Ammon's horn (tissue), 1 donor: Measurements from ENCODE around the gene ZNF132.
A peak's percentile ranks its signal among the peaks of the same experiment; 100 is the strongest.
"Not testable (repeated sequence)": the region's sequence is repeated elsewhere in the genome, so short reads cannot be mapped to it uniquely, and the experiment has no call there.

Experiments
- DNase-seq: peaks from one replicate; pipeline ENCODE4 v3.0.0-alpha.2; 2016; ENCODE audit warnings: low spot score

Gene ZNF132

DNA sequence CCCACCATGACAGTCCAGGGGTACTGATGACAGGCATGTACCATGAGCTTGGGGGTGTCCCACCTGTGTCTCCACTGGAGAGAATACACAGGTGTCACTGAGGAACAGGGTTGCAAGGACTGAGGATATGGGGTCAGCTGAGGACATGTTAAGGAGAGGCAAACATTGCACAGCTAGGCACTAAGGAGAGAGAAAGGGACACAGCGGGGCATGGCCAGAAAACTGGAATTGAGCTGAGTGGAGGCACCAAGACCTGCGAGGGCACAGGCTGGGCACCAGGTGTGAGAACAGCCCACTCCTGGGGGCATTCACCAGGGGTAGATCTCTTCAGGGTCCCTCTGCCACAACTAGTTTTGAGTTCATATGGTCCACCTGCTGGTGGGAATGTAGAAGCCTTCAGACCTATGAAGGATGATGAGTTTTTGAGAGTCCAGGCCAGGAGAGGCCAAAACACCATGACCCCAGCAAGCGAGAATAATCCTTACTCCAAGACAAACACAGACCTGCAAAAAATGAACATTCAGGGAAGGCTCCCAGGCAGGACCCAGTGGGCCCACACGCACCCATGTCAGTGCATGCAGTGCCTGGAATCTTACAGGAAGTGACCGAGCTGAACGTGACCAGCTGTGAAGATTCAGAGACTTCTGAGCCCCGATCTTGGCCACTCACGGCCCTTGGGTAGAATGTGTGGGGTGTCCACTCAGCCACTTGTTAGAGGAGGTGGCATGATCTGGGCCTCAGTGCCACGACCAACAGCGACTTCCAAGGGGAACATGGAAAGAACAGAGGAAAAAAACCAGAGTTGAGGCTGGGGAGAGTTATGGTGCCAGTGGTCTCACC is 32.9 kb downstream of the ZNF132 start:
- DNase-seq = no peak

DNA sequence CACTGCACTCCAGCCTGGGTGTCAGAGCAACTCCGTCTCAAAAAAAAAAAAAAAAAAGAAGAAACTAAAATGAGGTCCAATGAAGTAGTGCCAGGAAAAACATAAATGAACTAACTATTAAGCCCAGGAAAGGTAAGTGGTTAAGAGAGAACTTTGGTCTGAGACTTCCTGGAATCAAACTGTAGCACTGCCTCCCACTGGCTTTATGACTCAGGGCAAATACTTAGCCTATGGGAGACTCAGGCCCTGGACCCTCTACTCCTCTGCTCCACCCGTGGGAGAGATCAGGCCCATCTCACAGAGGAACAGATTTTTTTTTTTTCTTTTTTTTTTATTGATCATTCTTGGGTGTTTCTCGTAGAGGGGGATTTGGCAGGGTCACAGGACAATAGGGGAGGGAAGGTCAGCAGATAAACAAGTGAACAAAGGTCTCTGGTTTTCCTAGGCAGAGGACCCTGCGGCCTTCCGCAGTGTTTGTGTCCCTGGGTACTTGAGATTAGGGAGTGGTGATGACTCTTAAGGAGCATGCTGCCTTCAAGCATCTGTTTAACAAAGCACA is 36.0 kb downstream of the ZNF132 start:
- not testable (repeated sequence) for DNase-seq

DNA sequence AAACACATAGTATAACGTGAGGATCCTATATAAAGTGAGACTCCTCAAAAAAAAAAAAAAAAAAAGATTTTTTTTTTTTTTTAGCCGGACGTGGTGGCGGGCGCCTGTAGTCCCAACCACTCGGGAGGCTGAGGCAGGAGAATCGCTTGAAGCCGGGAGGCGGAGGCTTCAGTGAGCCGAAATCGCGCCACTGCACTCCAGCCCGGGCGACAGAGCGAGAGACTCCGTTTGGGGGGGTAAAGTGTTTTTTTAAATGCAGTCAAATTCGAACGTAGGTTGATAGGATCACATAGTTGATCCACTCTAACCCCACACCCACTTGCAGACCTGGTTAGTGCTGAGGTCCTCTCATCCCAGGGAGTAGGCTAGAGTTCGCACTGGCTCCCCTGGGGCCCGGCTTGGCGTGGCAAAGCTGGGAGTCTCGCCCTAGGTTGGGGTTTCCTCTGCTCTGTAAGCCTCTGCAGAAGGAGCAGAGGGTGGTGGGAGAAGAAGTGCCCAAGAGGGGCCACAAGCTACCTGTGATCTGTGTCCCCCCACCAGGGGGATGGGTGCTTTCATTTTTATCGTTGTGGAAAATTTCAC is 38.0 kb downstream of the ZNF132 start:
- DNase-seq = no peak

DNA sequence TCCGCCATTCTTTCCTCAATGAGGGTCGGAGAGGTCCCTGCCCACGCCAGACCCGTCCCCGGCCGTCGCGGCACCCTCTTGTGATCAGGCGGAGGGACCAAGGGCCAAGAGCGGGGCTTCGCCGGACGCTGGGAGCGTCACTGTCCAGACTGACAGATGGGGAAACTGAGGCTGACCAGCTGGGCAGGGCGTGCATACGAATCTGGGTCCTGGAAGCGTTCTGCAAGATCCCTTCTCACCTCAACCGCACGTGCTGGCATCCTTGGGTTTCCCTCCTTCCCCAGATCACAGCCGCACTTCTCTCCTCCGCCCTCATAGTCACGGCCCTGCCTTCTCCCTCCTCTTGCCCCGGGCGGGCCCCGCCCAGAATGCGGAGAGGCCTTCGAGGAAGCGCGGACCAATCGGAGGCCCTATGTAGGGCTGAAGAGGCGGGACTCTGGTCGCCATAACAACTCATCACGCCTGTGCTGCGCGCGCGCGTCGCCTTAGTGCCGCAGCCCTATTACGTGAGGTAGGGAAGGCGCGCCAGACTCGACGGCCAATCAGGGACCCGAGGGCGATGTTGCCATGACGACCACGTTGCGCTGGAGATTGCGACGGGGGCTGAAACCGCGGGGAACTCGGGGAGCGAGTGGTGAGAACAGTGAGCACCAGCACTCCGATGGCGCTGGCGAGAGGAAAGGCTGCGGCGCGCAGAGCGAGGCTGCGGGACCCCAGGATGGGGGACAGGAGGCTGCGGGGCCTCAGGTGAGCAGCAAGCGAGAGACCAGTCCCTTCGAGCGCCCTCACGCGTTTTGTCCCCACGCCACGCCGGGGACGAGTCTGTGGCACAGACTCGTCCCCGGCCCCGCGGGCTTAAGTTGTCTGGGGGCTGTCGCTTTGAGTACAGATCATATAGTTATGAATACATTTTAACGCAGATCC is 38.8 kb downstream of the ZNF132 start:
- DNase-seq = peak; percentile 100

DNA sequence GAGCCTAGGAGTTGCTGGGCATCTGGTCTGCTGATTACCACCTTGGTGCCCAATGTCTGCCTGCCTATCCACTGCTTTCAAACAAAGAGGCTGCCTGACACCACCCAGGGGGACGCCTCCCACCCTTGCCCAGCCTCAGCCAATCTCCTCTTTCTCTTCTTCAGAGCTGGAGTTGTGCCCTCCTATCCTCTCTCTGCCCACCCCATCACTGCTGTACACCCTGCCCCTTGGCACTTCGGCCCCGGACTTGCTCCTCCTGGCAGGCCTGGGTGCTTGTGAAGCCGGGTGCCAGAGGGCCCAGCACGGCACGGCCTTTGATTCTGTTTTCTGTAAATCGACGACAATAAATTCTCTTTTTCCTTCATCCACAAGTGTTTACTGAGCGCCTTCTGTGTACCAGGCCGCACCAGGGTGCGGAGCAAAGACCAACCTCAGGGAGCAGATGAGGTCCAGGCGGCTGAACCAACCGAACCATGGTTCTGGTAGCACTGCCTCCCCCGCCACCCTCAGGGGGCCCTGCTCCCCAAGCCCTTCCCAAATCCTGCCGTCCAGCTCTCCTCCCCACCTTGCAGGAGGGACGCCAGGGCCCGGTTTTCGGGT is 39.5 kb downstream of the ZNF132 start:
- DNase-seq = peak; percentile 78

DNA sequence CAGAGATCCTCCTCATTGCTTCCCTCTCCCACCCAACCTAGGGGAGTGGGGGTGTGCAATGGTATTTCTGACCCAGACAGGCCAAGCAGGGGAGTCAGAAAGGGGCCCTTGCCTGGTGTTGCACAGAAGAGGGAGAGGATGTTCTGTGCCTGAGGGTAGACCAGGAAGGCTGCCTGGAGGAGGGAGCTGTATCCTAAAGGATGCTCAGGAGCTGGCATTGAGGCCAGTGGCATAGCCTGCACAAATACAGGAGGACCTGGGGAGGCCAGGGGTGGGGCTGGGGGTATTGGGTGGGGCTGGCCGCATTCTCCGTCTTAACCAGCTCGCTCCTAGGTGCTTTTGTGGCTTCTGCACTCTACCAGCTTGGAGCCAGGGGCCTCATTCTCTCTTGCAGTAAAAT is 40.0 kb downstream of the ZNF132 start:
- DNase-seq = no peak

DNA sequence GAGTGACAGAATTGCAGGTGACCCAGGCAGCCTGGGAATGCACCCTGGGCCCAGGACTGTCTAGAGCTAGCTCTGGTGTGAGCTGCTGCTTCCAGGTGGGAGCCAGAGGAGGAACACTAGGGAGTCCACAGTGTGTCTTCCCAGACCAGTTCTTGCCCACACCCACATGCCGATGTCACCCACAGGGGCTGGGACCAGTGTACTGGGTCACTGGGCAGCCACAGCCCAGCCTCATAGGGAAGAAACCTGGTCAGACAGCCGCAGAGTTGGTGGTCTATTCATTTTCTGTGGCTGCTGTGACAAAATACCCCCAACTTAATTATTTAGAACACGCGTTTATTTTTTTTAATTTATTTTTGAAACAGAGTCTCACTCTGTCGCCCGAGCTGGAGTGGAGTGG is 41.4 kb downstream of the ZNF132 start:
- DNase-seq = no peak

DNA sequence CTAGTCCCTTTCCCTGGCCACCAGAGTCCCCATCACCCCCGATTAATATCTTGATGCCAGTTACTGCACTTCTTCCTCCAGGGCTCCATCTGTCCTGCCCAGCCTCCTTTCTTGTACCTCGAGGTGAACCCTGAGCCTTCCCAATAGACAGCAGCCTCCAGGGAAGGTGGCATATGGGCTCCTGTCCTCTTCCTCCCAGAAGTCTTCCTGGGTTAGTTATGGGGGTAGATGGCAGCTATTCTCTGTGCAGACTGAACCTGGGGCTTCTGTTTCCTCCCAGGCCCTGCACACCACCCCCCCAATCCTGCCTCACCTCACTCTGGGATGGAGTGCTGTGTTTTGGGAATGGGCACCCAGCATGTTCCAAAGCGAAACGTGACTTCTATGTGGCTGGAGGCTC is 41.9 kb downstream of the ZNF132 start:
- DNase-seq = no peak

DNA sequence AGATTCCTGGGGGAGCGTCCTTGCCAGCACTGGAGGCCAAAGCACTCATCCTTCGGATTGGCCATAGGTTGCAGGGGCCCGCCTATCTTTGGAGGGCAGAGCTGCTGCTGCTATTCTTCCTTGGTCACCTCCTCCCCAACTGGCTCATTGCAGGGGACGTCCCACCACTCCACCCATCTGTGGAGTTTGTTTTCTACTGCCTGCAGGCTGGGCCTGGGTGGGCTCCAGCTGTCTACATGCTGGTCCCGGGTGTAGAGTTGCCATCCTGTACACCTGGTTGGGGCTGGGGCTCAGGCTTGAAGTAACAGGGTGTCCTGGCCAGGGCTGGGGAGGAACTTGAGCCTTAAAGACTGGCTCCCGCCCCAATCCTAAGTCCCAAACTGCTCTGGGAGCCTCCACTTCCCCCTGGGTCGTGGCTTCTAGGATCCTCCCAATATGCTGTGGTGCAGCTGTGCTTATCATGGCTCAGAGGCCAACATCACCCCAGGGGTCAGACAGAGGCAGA is 42.4 kb downstream of the ZNF132 start:
- no peak for DNase-seq

DNA sequence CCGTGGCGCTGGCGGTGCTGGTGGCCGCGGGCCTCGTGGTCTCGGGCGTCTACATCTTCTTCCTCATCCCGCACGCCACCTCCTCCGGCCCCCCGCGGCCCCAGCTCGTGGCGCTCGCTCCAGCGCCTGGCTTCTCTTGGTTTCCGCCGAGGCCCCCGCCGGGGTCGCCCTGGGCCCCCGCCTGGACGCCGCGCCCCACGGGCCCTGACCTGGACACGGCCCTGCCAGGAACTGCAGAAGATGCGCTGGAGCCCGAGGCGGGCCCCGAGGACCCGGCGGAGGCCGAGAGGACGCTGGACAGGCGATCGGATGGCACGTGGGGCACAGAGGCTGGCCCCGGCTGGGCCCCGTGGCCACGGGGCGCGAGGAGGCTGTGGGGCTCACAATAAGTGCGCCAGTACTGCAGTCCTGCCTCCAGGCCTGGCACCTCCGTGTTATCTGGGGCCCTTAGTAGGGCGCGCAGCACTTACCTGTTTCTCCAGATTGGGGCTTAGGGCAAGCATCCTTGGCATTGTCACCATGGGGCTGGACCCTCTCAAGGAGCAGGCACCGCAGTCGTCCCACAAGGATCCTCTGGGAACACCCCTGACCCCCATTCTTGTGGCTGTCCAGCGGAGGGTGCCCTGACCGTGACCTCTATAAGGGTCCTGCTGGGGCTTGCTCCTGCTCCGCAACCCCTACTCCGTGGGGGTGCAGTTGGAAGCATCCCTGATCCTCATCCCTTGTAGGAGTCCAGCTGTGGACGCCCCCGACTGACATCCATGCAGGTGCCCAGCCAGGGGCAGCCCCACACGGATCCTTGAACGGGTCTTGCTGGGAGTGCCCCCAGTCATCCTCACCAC is 43.0 kb downstream of the ZNF132 start:
- DNase-seq = no peak

DNA sequence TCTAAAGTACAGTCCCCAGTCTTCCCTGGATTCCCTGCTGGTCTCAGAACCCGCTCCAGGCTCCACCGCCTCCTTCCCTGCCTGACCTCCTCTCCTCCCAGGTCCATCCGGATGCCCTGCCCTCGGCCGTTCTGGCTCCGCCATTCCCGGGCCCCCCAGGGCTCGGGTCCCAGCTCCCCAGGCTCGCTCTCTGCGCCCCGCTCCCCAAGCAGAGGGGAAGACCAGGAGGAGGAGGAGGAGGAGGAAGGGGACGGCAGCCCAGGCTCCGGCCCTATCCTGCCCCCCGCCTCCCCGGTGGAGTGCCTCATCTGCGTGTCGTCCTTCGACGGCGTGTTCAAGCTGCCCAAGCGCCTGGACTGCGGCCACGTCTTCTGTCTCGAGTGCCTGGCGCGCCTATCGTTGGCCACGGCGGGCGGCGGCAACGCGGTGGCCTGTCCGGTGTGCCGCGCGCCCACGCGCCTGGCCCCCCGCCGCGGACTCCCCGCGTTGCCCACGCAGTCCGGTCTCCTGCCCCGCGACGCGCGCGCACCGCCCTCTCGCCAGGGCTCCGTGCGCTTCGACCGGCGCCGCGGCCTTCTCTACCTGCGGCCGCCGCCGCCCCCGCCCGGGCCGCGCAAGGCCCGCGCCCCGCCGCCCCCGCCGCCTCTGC is 43.9 kb downstream of the ZNF132 start:
- no peak for DNase-seq

DNA sequence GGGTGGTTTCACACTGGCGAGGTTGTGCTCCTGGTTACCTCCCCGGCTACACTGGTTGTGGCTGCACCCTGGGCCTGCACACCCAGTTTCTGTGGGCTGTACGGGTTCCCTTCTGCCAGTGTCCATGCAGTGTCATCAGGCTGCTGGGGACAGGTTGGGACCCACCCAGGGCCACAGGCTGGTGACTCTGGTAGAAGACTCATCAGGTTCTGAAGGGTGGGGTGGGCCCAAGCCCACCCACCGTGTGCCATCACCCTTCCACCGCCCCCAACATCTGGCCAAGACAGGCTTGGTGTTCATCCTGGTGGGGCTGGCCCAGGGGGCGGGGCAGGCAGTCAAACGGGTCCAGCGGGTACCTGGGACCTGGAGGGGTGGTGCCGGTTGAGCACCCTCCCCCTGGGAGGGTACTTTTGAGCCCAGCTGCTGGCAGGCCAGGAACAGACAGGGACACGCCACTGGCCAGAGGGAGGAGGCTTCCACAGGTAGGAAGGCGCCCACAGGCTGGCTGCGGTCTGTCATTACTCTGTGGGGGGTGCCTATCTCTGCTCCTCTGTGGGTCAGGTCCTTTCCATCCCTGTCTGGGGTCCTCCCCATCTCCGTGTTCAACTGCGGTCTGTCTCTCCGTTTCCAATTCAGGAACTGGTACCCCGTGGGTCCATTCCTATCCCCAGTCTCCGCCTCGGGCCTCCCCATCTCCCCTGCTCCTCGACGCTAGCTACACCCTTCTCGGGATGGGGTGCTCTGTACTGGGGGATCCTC is 44.6 kb downstream of the ZNF132 start, which contains the start of gene RNF225:
Gene RNF225, plus strand, starts transcription at position 437 of the 759 bp plus-strand sequence. CDS start 434 bp downstream, outside the sequence.
- no peak for DNase-seq

DNA sequence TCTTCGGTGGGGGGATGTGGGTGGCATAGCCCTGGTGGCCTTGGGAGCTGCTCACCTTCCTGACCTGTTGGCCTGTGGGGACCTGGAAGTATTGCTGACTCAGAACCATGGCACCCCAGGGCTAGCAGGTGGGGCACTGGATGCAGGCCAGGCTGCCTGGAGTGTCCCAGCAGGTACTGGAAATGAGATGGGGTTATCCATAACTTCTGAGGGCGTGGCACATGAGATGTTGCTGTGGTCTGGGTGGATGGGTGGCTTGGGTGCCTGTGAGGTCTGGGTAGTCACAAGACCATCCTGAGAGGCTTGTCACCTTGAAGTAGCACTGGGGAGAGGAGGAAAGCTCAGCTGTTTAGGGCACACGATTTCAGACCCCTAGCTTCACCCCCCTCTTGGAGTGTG is 45.1 kb downstream of the ZNF132 start:
- no peak for DNase-seq

DNA sequence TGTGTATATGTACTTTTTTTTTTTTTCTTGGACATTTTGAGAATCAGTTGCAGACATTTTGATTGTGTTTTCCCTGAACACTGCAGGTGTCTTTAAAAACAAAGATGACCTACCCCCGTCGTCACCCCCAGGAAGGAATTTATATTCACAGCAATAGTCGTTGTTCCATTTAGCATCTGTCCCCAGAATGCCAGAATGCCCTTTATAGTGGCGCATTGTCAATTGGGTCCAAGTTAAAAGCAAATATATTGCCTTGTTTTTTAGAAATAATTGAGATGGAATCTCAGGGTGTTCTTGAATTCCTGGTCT is 46.3 kb downstream of the ZNF132 start:
- DNase-seq = no peak

DNA sequence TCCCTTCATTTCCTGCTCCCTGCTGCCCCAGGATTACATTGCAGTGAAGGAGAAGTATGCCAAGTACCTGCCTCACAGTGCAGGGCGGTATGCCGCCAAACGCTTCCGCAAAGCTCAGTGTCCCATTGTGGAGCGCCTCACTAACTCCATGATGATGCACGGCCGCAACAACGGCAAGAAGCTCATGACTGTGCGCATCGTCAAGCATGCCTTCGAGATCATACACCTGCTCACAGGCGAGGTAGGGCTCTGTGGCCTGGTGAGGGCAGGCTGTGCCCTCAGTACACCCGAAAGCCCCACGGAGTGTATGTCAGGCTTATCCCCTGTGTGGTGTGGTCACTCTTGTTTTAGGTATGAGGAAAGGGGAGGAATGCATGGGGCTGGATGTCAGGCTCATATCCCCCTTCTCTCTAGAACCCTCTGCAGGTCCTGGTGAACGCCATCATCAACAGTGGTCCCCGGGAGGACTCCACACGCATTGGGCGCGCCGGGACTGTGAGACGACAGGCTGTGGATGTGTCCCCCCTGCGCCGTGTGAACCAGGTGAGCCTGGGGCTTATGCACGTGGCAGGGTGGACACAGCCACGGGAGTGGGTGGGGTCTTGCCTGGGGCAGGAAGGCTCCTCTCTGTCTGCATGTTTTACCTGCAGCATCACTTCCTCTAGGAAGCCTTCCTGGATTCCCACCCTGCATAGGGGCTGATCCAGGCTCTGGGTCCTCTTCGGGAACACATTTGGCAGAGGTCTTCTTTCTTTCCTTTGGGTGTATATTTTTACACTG is 46.8 kb downstream of the ZNF132 start:
- DNase-seq = no peak

DNA sequence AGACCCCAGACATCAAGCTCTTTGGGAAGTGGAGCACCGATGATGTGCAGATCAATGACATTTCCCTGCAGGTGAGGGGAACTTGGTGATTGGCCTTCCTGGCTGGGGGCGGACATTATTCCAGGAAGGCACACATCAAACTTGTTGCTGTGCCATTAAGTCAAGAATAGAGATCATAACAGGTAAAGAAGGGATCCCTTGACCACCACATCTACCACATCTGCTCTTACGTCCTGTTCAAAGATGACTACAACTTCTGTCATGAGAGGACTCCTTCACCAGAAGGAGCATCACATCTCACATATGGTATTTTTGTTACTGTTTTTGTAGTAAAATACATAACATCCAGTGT is 51.8 kb downstream of the ZNF132 start:
- no peak for DNase-seq

DNA sequence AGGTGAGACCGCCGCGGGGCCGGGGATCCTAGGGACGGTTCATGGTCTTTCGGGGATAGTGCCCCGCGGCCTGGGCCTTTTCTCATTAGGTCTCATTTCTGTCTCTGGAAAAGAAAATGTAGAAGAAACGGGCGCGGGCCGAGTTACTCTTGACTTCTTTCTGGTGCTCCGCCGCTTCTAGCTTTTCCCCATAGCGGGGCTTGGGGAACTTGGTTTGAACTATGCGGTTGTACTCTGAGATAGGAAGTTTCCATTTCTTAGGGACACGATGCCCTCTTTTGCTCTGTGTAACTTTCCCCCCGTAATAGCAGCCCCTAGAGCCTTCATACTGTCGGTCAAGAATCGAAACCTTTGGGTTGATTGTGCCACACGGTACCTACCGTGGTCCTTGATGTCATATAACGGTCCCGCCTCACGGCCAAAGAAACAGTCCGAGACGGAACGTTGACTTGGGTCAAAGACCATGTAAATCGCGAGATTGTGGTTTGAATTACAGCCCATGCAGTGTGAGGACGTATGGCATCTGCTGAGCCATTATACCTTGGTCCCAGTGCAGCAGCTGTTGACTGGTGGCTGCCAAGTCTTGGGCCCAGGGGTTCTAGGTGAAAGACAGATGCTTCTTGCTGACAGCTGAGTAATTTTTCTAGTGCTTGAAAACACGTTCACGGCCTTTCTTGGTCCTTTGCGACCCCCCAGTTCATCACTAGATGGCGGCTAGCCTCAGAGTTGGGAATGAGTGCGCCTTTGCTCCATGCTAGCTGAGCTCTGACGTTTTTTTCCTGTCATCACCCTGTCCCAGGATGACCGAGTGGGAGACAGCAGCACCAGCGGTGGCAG is 52.4 kb downstream of the ZNF132 start:
- DNase-seq = no peak
